IMR-90 (cell line): ENCODE data around the gene EFS. TPM values are rescaled to one million over a fixed set of nuclear protein-coding genes. Genes with fewer than 3 reads are reported as not detected.

Experiments
- ATAC-seq: fragments of 200-7000 bp; cut with Tn5 transposase; 2 replicates; pipeline ENCODE4 v1.9.1; 2020; ENCODE audit warnings: low read depth, mild to moderate bottlenecking, moderate library complexity
- BruUV-seq: library from RNA; stranded (reverse); fragments of 400-500 nt; replicated peaks from 2 replicates; lab custom pipeline; 2021; lab: Mats Ljungman, UMichigan
- CTCF ChIA-PET: fragments of 300-600 bp; formaldehyde crosslinking; extraction: SDS; loops from one replicate; lab custom pipeline; 2021; ENCODE audit warnings: antibody characterized with exemption; lab: Yijun Ruan, JAX
- POLR2A ChIA-PET: fragments of 300-600 bp; sonication (Branson Sonifier 250); formaldehyde crosslinking; loops from one replicate; lab custom pipeline; 2022; ENCODE audit warnings: antibody characterized with exemption; ENCODE audit not compliant: unreplicated experiment; lab: Charles Lee
- DNase-seq: peaks from one replicate; pipeline ENCODE4 v3.0.0; 2013
- H2AFZ ChIP-seq: replicated peaks from 2 replicates; pipeline ENCODE3; 2013; ENCODE audit warnings: low read length, mild to moderate bottlenecking; ENCODE audit not compliant: poor library complexity
- H2AK5ac ChIP-seq: 2 replicates; pipeline ENCODE4 v1.6.1; 2013; ENCODE audit warnings: low read depth, low read length, inconsistent platforms
- H2AK9ac ChIP-seq: replicated peaks from 2 replicates; pipeline ENCODE3; 2013; ENCODE audit warnings: mild to moderate bottlenecking, low read depth, low read length, moderate library complexity; ENCODE audit not compliant: poor library complexity
- H2BK120ac ChIP-seq: 2 replicates; pipeline ENCODE4 v1.6.1; 2013; ENCODE audit warnings: low read depth, low read length, inconsistent platforms
- H2BK15ac ChIP-seq: 3 replicates; pipeline ENCODE4 v1.6.1; 2013; ENCODE audit warnings: low read depth, low read length, inconsistent platforms
- H2BK20ac ChIP-seq: 2 replicates; pipeline ENCODE4 v1.6.1; 2013; ENCODE audit warnings: low read depth, mild to moderate bottlenecking, inconsistent platforms, low read length, moderate library complexity
- H2BK5ac ChIP-seq: 2 replicates; pipeline ENCODE4 v1.6.1; 2013; ENCODE audit warnings: mild to moderate bottlenecking, low read depth, low read length, inconsistent platforms; ENCODE audit not compliant: poor library complexity, severe bottlenecking
- H3K14ac ChIP-seq: replicated peaks from 2 replicates; pipeline ENCODE4 v1.6.1; 2013; ENCODE audit warnings: low read depth, low read length, inconsistent platforms
- H3K18ac ChIP-seq: 2 replicates; pipeline ENCODE4 v1.6.1; 2013; ENCODE audit warnings: low read depth, low read length, control low read depth
- H3K23ac ChIP-seq: 2 replicates; pipeline ENCODE4 v1.6.1; 2013; ENCODE audit warnings: low read depth, low read length, inconsistent platforms
- H3K27ac ChIP-seq: 2 replicates; pipeline ENCODE4 v1.5.1; 2013; ENCODE audit warnings: mild to moderate bottlenecking, control low read depth, low read length; ENCODE audit not compliant: insufficient read depth
- H3K27me3 ChIP-seq: 2 replicates; pipeline ENCODE4 v1.6.1; 2013; ENCODE audit warnings: low read length; ENCODE audit not compliant: control insufficient read depth, insufficient read depth
- H3K36me3 ChIP-seq: 2 replicates; pipeline ENCODE4 v1.6.1; 2013; ENCODE audit warnings: low read length, mixed read lengths; ENCODE audit not compliant: control insufficient read depth, insufficient read depth
- H3K4ac ChIP-seq: 2 replicates; pipeline ENCODE4 v1.6.1; 2013; ENCODE audit warnings: low read depth, low read length, inconsistent platforms
- H3K4me1 ChIP-seq: 2 replicates; pipeline ENCODE4 v1.6.1; 2013; ENCODE audit warnings: low read length, mixed read lengths; ENCODE audit not compliant: control insufficient read depth, insufficient read depth
- H3K4me2 ChIP-seq: 2 replicates; pipeline ENCODE4 v1.6.1; 2013; ENCODE audit warnings: low read depth, mild to moderate bottlenecking, control low read depth, low read length, moderate library complexity
- H3K4me3 ChIP-seq: 2 replicates; pipeline ENCODE4 v1.5.1; 2013; ENCODE audit warnings: low read depth, mild to moderate bottlenecking, control low read depth, low read length, moderate library complexity; ENCODE audit not compliant: insufficient read depth
- H3K56ac ChIP-seq: 2 replicates; pipeline ENCODE4 v1.6.1; 2013; ENCODE audit warnings: low read length, inconsistent platforms; ENCODE audit not compliant: insufficient read depth; ENCODE audit errors: extremely low read depth
- H3K79me1 ChIP-seq, 2 experiments: 2 replicates each; pipeline ENCODE4 v1.6.1; 2013; ENCODE audit warnings: low read length in 2 of 2, inconsistent platforms in 1 of 2, low read depth in 1 of 2
- H3K9ac ChIP-seq: 2 replicates; pipeline ENCODE4 v1.6.1; 2013; ENCODE audit warnings: low read depth, low read length, control low read depth
- H3K9me1 ChIP-seq: 2 replicates; pipeline ENCODE4 v1.6.1; 2013; ENCODE audit warnings: low read length, inconsistent platforms; ENCODE audit not compliant: insufficient read depth
- H3K9me3 ChIP-seq: 2 replicates; pipeline ENCODE4 v1.6.1; 2013; ENCODE audit warnings: low read length; ENCODE audit not compliant: control insufficient read depth, insufficient read depth
- H4K20me1 ChIP-seq: 2 replicates; pipeline ENCODE4 v1.6.1; 2013; ENCODE audit warnings: low read length, inconsistent platforms; ENCODE audit not compliant: insufficient read depth
- H4K5ac ChIP-seq: 2 replicates; pipeline ENCODE4 v1.6.1; 2013; ENCODE audit warnings: mild to moderate bottlenecking, low read depth, low read length, control low read depth
- H4K8ac ChIP-seq, 2 experiments: 2 replicates each; pipeline ENCODE4 v1.6.1; 2013; ENCODE audit warnings: low read depth in 2 of 2, low read length in 2 of 2, control low read depth in 1 of 2, inconsistent platforms in 1 of 2
- H4K91ac ChIP-seq: 2 replicates; pipeline ENCODE4 v1.6.1; 2013; ENCODE audit warnings: low read depth, low read length, inconsistent platforms; ENCODE audit not compliant: insufficient read depth
- MAFK ChIP-seq: IDR thresholded peaks from 2 replicates; pipeline ENCODE4 v1.6.1; 2012; ENCODE audit warnings: low read depth, low read length, improper control_type of control experiment
- MAZ ChIP-seq: IDR thresholded peaks from 2 replicates; pipeline ENCODE4 v1.6.1; 2012; ENCODE audit warnings: low read depth, mild to moderate bottlenecking, low read length, improper control_type of control experiment, moderate library complexity, borderline replicate concordance
- WGBS, 2 experiments: methylation state at CpG; one replicate each; pipeline versions ENCODE4 v1.1.5 to v1.1.7; 2013; ENCODE audit warnings: missing lambda C conversion rate in 2 of 2; ENCODE audit not compliant: insufficient read length in 1 of 2; ENCODE audit errors: extremely low coverage in 2 of 2; 5-methylcytosine and 5-hydroxymethylcytosine counted together
- dilution Hi-C: fragments of 300-500 bp; cut with HindIII; formaldehyde crosslinking; loops from one replicate; pipeline ENCODE4 v1.14.3; 2018; ENCODE audit warnings: low sequenced_read_pairs; ENCODE audit not compliant: unreplicated experiment
- in situ Hi-C: fragments of 300-500 bp; cut with MboI; formaldehyde crosslinking; loops from 3 replicates; pipeline ENCODE4 v1.14.3; 2019; ENCODE audit warnings: low sequenced_read_pairs, inconsistent platforms, mixed read lengths
- intact Hi-C: fragments of 100-400 bp; cut with micrococcal nuclease; formaldehyde crosslinking; loops from 2 replicates; pipeline ENCODE4 v1.10.0; 2022
- polyA plus RNA-seq, 3 experiments: library from polyadenylated mRNA; depleted of rRNA; stranded (reverse); fragments of >200 nt; gene quantifications; 2 replicates each; pipeline ENCODE4 v1.2.3, GENCODE V29; 2012; ENCODE audit warnings: low replicate concordance in 1 of 3
- total RNA-seq: library from RNA; depleted of rRNA; stranded (reverse); fragments of >200 nt; gene quantifications from 2 replicates; pipeline ENCODE4 v1.2.3, GENCODE V29; 2012

The EFS gene
- total and polyA plus RNA-seq, 2 of the 4 experiments (the other 2 are of a cell fraction), result 2.2 to 11.6 TPM

DNA sequence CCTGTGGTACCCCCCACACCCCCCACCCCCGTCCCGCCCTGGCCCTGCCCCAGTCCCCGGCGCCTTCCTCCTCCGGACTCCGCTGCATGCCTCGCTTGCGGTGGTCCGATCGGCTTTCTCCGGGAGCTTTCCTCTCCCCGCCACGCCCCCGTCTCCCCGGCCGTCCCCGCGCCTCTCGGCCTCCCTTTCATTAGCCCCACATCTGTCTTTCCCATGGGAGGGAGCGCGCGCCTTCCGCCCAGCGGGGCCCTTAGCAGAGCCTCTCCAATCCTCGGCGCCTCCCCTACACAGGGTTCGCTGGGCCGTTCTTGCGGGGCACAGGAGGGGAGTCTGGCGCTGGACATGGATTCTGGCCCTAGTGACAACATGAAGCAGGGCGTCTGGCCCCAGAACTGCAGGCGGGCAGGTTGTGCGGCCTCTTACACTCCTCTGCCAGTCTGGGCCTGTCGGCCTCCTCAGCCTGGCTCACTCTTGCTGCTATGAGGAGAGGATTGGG, 1.5 kb upstream of the EFS start:
- no peak for TF ChIP-seq MAFK
- TF ChIP-seq MAZ, result peak; percentile 22; the same call in 1 of the 2 replicates
- Histone ChIP-seq H2BK120ac (0 out of 2 replicates have a peak overlapping the region, but pooled peaks have one; percentile 45), H2BK15ac (peak overlapping the region; percentile 40; the same call in 1 of the 3 replicates), H3K27me3 (peaks cover 19% of the 10 kb centered on the region; the same call in 1 of the 2 replicates), H2BK20ac (no peak overlapping the region), H3K9me1 (peaks cover 10% of the 10 kb centered on the region; the same call in 1 of the 2 replicates), H4K5ac (peak overlapping the region; percentile 55; the same call in 1 of the 2 replicates), H3K4me2 (peak overlapping the region; percentile 54), H2BK5ac (peak overlapping the region; percentile 61), H2AFZ (peak overlapping the region; percentile 98), H3K9ac (peak overlapping the region; percentile 79), H3K56ac (peak overlapping the region; percentile 59; the same call in 1 of the 2 replicates), H3K23ac (peak overlapping the region; percentile 90), H3K4ac (peak overlapping the region; percentile 69), H3K14ac (peak overlapping the region; percentile 68; the same call in 1 of the 2 replicates), H2AK5ac (no peak overlapping the region), H3K9me3 (no peaks in the 10 kb centered on the region), H4K8ac (peak overlapping the region; percentile 86 to 89; a peak in 3 of 4 replicates), H3K18ac (peak overlapping the region; percentile 10; the same call in 1 of the 2 replicates), H3K36me3 (no peaks in the 10 kb centered on the region), H4K91ac (peak overlapping the region; percentile 48; the same call in 1 of the 2 replicates), H3K4me3 (peak overlapping the region; percentile 19), H3K79me1 (peaks cover 8 to 29% of the 10 kb centered on the region in 2 experiments; a peak in 3 of 4 replicates), H4K20me1 (peaks cover 8% of the 10 kb centered on the region; the same call in 1 of the 2 replicates), H3K27ac (peak overlapping the region; percentile 89), H3K4me1 (peaks cover 7% of the 10 kb centered on the region), H2AK9ac (peak overlapping the region; percentile 40)
- intact Hi-C loops (loop anchor here (1.0 kb wide), 1 partner anchor 14 kb away; the partner anchor contains the start of gene SLC22A17), in situ Hi-C loops (no loop called here), dilution Hi-C loops (no loop called here)
- ChIA-PET POLR2A (interaction anchor here (0.5 to 0.9 kb wide), 3 partner anchors 35 to 125 kb away, joined by 3 to 4 read pairs (median 3); partner anchors contain the start of gene PABPN1), CTCF (interaction anchor here (1.5 kb wide), 1 partner anchor 13 kb away, joined by 5 read pairs; no protein-coding TSS in a partner anchor)
- no TSS peak for BruUV-seq
- ATAC-seq, result peak; percentile 69
- peak; percentile 62 for DNase-seq
- 11% methylated on average over 3 of the region's 34 CpGs; no CpG with 5 or more reads in 1 of the 2 experiments for WGBS, 2 experiments
